Upper lobe of left lung (tissue), 6 donors: Measurements from ENCODE around the gene DGCR2. TPM values are rescaled to one million over a fixed set of nuclear protein-coding genes. Genes with fewer than 3 reads are reported as not detected.
"Not testable (repeated sequence)": the region's sequence is repeated elsewhere in the genome, so short reads cannot be mapped to it uniquely, and the experiment has no call there.

ENCODE experiments used
- ATAC-seq, 2 donors: fragments of 200-7000 bp; cut with Tn5 transposase; one replicate each; pipeline ENCODE4 v1.9.1; 2022; ENCODE audit warnings: mild to moderate bottlenecking in 2 of 2, moderate library complexity in 2 of 2; ENCODE audit not compliant: low FRiP score in 2 of 2
- DNase-seq, 2 donors: peaks; one replicate each; pipeline ENCODE4 v3.0.0-alpha.2; 2019 to 2020
- H3K27ac ChIP-seq, 4 donors: fragments of 200-600 bp; sonication (generic); one replicate each; pipeline ENCODE4 v1.5.1; 2016 to 2019
- H3K27me3 ChIP-seq, 4 donors: fragments of 200-600 bp; sonication (generic); one replicate each; pipeline ENCODE4 v1.5.1; 2017 to 2019
- H3K36me3 ChIP-seq, 4 donors: fragments of 200-600 bp; sonication (generic); one replicate each; pipeline ENCODE4 v1.5.1; 2016 to 2019
- H3K4me1 ChIP-seq, 4 donors: fragments of 200-600 bp; sonication (generic); one replicate each; pipeline ENCODE4 v1.5.1; 2018 to 2019
- H3K4me3 ChIP-seq, 4 donors: fragments of 200-600 bp; sonication (generic); one replicate each; pipeline ENCODE4 v1.5.1; 2017 to 2019; ENCODE audit warnings: mild to moderate bottlenecking in 2 of 4, moderate library complexity in 1 of 4
- H3K9me3 ChIP-seq, 4 donors: fragments of 200-600 bp; sonication (generic); one replicate each; pipeline ENCODE4 v1.5.1; 2018 to 2019
- WGBS, 2 donors: methylation state at CpG; one replicate each; pipeline ENCODE4 v1.1.5; 2017 to 2018; 5-methylcytosine and 5-hydroxymethylcytosine counted together
- total RNA-seq, 6 donors: library from RNA; depleted of rRNA in 4 of 6; stranded (reverse); fragments of >200 nt in 4 of 6; gene quantifications; one replicate each; pipeline versions ENCODE4 v1.1.0 to v1.2.1, GENCODE V29; 2016 to 2021
- donor health status: DM: no; HTN: no; CAD: no; lungs with moderate emphysema.
- donor health status: DM: no; HTN: yes; CAD: no; lungs with severe emphysema.

DGCR2 gene
- total RNA-seq, 6 donors from 2014 or later = 65.9 to 101 (median 89.9) TPM

GRCh38 chr22:19033568-19033905 is 88.7 kb downstream of the DGCR2 start:
- Histone ChIP-seq H3K27me3 (peaks cover 0 to 12% (median 0%) of the 10 kb centered on the region in 4 donors), H3K36me3 (peaks cover 0 to 24% (median 12%) of the 10 kb centered on the region in 4 donors)
- H3K9me3 ChIP-seq, H3K4me1 ChIP-seq, H3K4me3 ChIP-seq, DNase-seq, H3K27ac ChIP-seq, ATAC-seq: not testable (repeated sequence)
- WGBS, 2 donors = 68% methylated on average over 2 of the region's 5 CpGs; no CpG with 5 or more reads in 1 of the 2 donors

- WGBS, 2 donors = 76 to 92% methylated on average over 7 to 12 of the region's 14 CpGs
- peak in 1 of 2 donors; percentile 54 for DNase-seq
- not testable (repeated sequence) for ATAC-seq
Observed at GRCh38 chr22:19032898-19033567, 89.2 kb downstream of the DGCR2 start.

GRCh38 chr22:19032156-19032785 is 89.9 kb downstream of the DGCR2 start:
- peaks cover 0 to 12% (median 0%) of the 10 kb centered on the region in 4 donors for H3K27me3 ChIP-seq
- not testable (repeated sequence) for ATAC-seq
- WGBS, 2 donors = 88 to 89% methylated on average over 5 to 17 of the region's 31 CpGs

More at GRCh38 chr22:19032898-19033567, 89.2 kb downstream of the DGCR2 start:
- H3K36me3 ChIP-seq = peaks cover 0 to 19% (median 7%) of the 10 kb centered on the region in 4 donors
- H3K27ac ChIP-seq, H3K9me3 ChIP-seq, H3K4me1 ChIP-seq, H3K4me3 ChIP-seq: not testable (repeated sequence)
- H3K27me3 ChIP-seq = peaks cover 0 to 12% (median 0%) of the 10 kb centered on the region in 4 donors

GRCh38 chr22:19030889-19031252 is 91.3 kb downstream of the DGCR2 start:
- H3K27ac ChIP-seq = not testable (repeated sequence)

More at GRCh38 chr22:19032156-19032785, 89.9 kb downstream of the DGCR2 start:
- H3K36me3 ChIP-seq = peaks cover 0 to 11% (median 2%) of the 10 kb centered on the region in 4 donors
- not testable (repeated sequence) for H3K4me1 ChIP-seq, H3K9me3 ChIP-seq, H3K4me3 ChIP-seq, H3K27ac ChIP-seq, DNase-seq

GRCh38 chr22:19030226-19030888 is 91.9 kb downstream of the DGCR2 start:
- peak in 1 of 2 donors; percentile 62 for DNase-seq
- not testable (repeated sequence) for ATAC-seq, H3K27ac ChIP-seq, H3K4me3 ChIP-seq, H3K4me1 ChIP-seq, H3K9me3 ChIP-seq, H3K36me3 ChIP-seq
- WGBS, 2 donors = 47 to 48% methylated on average over 7 to 10 of the region's 21 CpGs
- H3K27me3 ChIP-seq = peaks cover 0 to 12% (median 0%) of the 10 kb centered on the region in 4 donors

More at GRCh38 chr22:19030889-19031252, 91.3 kb downstream of the DGCR2 start:
- peaks cover 0 to 12% (median 0%) of the 10 kb centered on the region in 4 donors for H3K27me3 ChIP-seq
- no CpG with 5 or more reads among the region's 7 CpGs for WGBS, 2 donors
- H3K4me3 ChIP-seq, H3K36me3 ChIP-seq, H3K4me1 ChIP-seq, H3K9me3 ChIP-seq, ATAC-seq: not testable (repeated sequence)
- peak in 1 of 2 donors; percentile 48 for DNase-seq

GRCh38 chr22:19029113-19030103 is 92.8 kb downstream of the DGCR2 start:
- 17% methylated on average over 34 of the region's 125 CpGs; no CpG with 5 or more reads in 1 of the 2 donors for WGBS, 2 donors

GRCh38 chr22:19028060-19028455 is 94.2 kb downstream of the DGCR2 start:
- peak in 1 of 2 donors; percentile 33 for DNase-seq
- not testable (repeated sequence) for H3K36me3 ChIP-seq, H3K9me3 ChIP-seq, H3K4me1 ChIP-seq, H3K27ac ChIP-seq, H3K4me3 ChIP-seq, ATAC-seq
- peaks cover 0 to 14% (median 0%) of the 10 kb centered on the region in 4 donors for H3K27me3 ChIP-seq
- whole genome bisulfite sequencing, 2 donors = 53 to 54% methylated on average over 2 to 3 of the region's 5 CpGs

More at GRCh38 chr22:19029113-19030103, 92.8 kb downstream of the DGCR2 start:
- H3K4me3 ChIP-seq, H3K4me1 ChIP-seq, ATAC-seq, H3K27ac ChIP-seq, H3K36me3 ChIP-seq, H3K9me3 ChIP-seq: not testable (repeated sequence)
- peaks cover 0 to 12% (median 0%) of the 10 kb centered on the region in 4 donors for H3K27me3 ChIP-seq
- DNase-seq = peak in 1 of 2 donors; percentile 82

- H3K36me3 ChIP-seq, DNase-seq, ATAC-seq, H3K4me1 ChIP-seq, H3K27ac ChIP-seq, H3K9me3 ChIP-seq, H3K4me3 ChIP-seq: not testable (repeated sequence)
- WGBS, 2 donors = 47 to 54% methylated on average over 4 to 8 of the region's 8 CpGs
- peaks cover 0 to 16% (median 0%) of the 10 kb centered on the region in 4 donors for H3K27me3 ChIP-seq
Observed at GRCh38 chr22:19027371-19028059, 94.7 kb downstream of the DGCR2 start.

- ATAC-seq, H3K4me1 ChIP-seq, H3K4me3 ChIP-seq, H3K9me3 ChIP-seq, DNase-seq, H3K27ac ChIP-seq, H3K36me3 ChIP-seq: not testable (repeated sequence)
- WGBS, 2 donors = no CpG with 5 or more reads among the region's 11 CpGs
- peaks cover 0 to 16% (median 0%) of the 10 kb centered on the region in 4 donors for H3K27me3 ChIP-seq
Observed at GRCh38 chr22:19026080-19026479, 96.1 kb downstream of the DGCR2 start.

GRCh38 chr22:19024956-19025489 is 97.2 kb downstream of the DGCR2 start:
- not testable (repeated sequence) for H3K27ac ChIP-seq, ATAC-seq, DNase-seq, H3K4me3 ChIP-seq, H3K4me1 ChIP-seq, H3K36me3 ChIP-seq, H3K9me3 ChIP-seq
- peaks cover 0 to 16% (median 0%) of the 10 kb centered on the region in 4 donors for H3K27me3 ChIP-seq
- WGBS, 2 donors = 87 to 100% methylated on average over 1 to 2 of the region's 4 CpGs

- peak in 1 of 2 donors; percentile 44 for DNase-seq
- 67 to 82% methylated on average over 4 to 8 of the region's 10 CpGs for WGBS, 2 donors
- not testable (repeated sequence) for H3K36me3 ChIP-seq, ATAC-seq, H3K4me3 ChIP-seq, H3K4me1 ChIP-seq, H3K27ac ChIP-seq, H3K9me3 ChIP-seq, H3K27me3 ChIP-seq
Observed at GRCh38 chr22:19023931-19024330, 98.3 kb downstream of the DGCR2 start.
